Left renal pelvis (tissue), 4 donors: Measurements from ENCODE around the gene OR5I1. TPM values are rescaled to one million over a fixed set of nuclear protein-coding genes. Genes with fewer than 3 reads are reported as not detected.
"Not testable (repeated sequence)": the region's sequence is repeated elsewhere in the genome, so short reads cannot be mapped to it uniquely, and the experiment has no call there.

ENCODE experiments used
- DNase-seq, 4 donors: peaks; one replicate each; pipeline ENCODE4 v3.0.0-alpha.2; 2013; ENCODE audit warnings: low read depth in 4 of 4, low spot score in 3 of 4
- polyA plus RNA-seq, 4 donors: library from polyadenylated mRNA; unstranded; fragments of 120-200 nt; gene quantifications; one replicate each; pipeline ENCODE4 v1.2.1, GENCODE V29; 2013; ENCODE audit not compliant: insufficient read length in 4 of 4

OR5I1 gene
- polyA plus RNA-seq, result not detected

GRCh38 chr11:55936300-55936699 lies at the start of gene OR5I1:
OR5I1 (minus strand) TSS chr11:55936400; CDS start chr11:55936400, 0 bp downstream.
- no peak for DNase-seq

- DNase-seq, result no peak
Observed at GRCh38 chr11:55970935-55971334, 34.7 kb upstream of the OR5I1 start.

- DNase-seq, result no peak
Observed at GRCh38 chr11:55969845-55970244, 33.6 kb upstream of the OR5I1 start, which contains the start of gene OR10AG1. OR10AG1 (minus strand) TSS chr11:55969945; CDS start chr11:55969907, 38 bp downstream.

GRCh38 chr11:55967914-55968313 lies 31.7 kb upstream of the OR5I1 start:
- no peak for DNase-seq

- no peak for DNase-seq
Observed at GRCh38 chr11:55966391-55966790, 30.2 kb upstream of the OR5I1 start.

- no peak for DNase-seq
Observed at GRCh38 chr11:55956521-55956920, 20.3 kb upstream of the OR5I1 start.

- no peak for DNase-seq
Observed at GRCh38 chr11:55949330-55949729, 13.1 kb upstream of the OR5I1 start.

GRCh38 chr11:55942785-55943392 lies 6.7 kb upstream of the OR5I1 start:
- peak in 1 of 4 donors; percentile 1 for DNase-seq

GRCh38 chr11:55920537-55920936 lies 15.7 kb downstream of the OR5I1 start:
- no peak for DNase-seq

- DNase-seq, result no peak
Observed at GRCh38 chr11:55914482-55914881, 21.7 kb downstream of the OR5I1 start, which contains the start of gene OR5W2. OR5W2 (minus strand) TSS chr11:55914582; CDS start chr11:55914582, 0 bp downstream.

GRCh38 chr11:55902308-55902707 lies 33.9 kb downstream of the OR5I1 start:
- no peak for DNase-seq

GRCh38 chr11:55895216-55895615 lies 41.0 kb downstream of the OR5I1 start:
- DNase-seq, result no peak

GRCh38 chr11:55885481-55885880 lies 50.7 kb downstream of the OR5I1 start:
- DNase-seq, result not testable (repeated sequence)

Other genes with a start within 250 kb of the OR5I1 start
- gene OR5D13, start 163.0 kb downstream of the OR5I1 start, polyA plus RNA-seq, result not detected
- not detected for gene OR5D14, start 140.8 kb downstream of the OR5I1 start, polyA plus RNA-seq
- gene OR5L1, start 125.0 kb downstream of the OR5I1 start, polyA plus RNA-seq, result not detected
- not detected for gene OR5D18, start 116.8 kb downstream of the OR5I1 start, polyA plus RNA-seq
- gene OR5L2, start 109.2 kb downstream of the OR5I1 start, polyA plus RNA-seq, result not detected
- not detected for gene OR5D16, start 97.6 kb downstream of the OR5I1 start, polyA plus RNA-seq
- not detected for gene TRIM51, start 53.1 kb downstream of the OR5I1 start, polyA plus RNA-seq
- gene OR5W2, start 21.8 kb downstream of the OR5I1 start, polyA plus RNA-seq, result not detected
- not detected for gene OR10AG1, start 33.5 kb upstream of the OR5I1 start, polyA plus RNA-seq
- not detected for gene OR5F1, start 58.2 kb upstream of the OR5I1 start, polyA plus RNA-seq
- gene OR5AS1, start 91.3 kb upstream of the OR5I1 start, polyA plus RNA-seq, result under 1 TPM; 0.01 to 0.03 (median 0.03) TPM
- not detected for gene OR8I2, start 156.9 kb upstream of the OR5I1 start, polyA plus RNA-seq
- under 1 TPM in 2 of 4 donors, not detected in 2; 0.04 to 0.09 TPM for gene OR8H2, start 167.3 kb upstream of the OR5I1 start, polyA plus RNA-seq
- gene OR8H3, start 186.0 kb upstream of the OR5I1 start, polyA plus RNA-seq, result not detected
- gene OR8J3, start 203.8 kb upstream of the OR5I1 start, polyA plus RNA-seq, result not detected
- gene OR8K5, start 223.9 kb upstream of the OR5I1 start, polyA plus RNA-seq, result not detected
- gene OR5J2, start 240.2 kb upstream of the OR5I1 start, polyA plus RNA-seq, result not detected